NT2/D1 (cell line): ENCODE results near the gene ADGRF4.

Source experiments
- SUZ12 ChIP-seq: IDR thresholded peaks from 2 replicates; pipeline ENCODE4 v1.6.1; 2011; ENCODE audit not compliant: insufficient read length, insufficient read depth; ENCODE audit errors: extremely low read depth
- ZNF274 ChIP-seq: IDR thresholded peaks from 2 replicates; pipeline ENCODE4 v1.6.1; 2011; ENCODE audit warnings: mild to moderate bottlenecking, low read depth, low read length

DNA sequence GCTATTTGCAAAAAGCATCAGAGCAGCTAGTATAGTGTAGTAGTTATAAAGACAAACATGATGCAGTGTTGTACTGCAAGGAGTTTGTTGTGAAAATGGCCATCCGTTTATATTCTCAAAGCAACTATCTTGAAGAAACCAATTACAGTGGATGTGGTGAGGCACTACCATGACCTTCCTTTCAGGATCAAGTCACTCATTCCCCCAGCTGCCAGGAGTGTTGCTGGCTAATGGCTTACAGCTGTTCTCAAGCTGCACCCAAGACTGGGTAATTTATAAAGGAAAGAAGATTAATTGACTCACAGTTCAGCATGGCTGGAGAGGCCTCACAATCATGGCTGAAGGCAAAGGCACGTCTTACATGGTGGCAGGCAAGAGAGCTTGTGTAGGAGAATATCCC is 29.0 kb downstream of the ADGRF4 start:
- TF ChIP-seq SUZ12 (no peak), ZNF274 (no peak)
